Peyer's patch (tissue), 4 donors: ENCODE data around the gene GAP43.

Experiments used
- POLR2A ChIP-seq, 2 donors: fragments of 450-650 bp; IDR thresholded peaks; one replicate each; pipeline ENCODE4 v1.5.1; 2017; ENCODE audit warnings: antibody characterized with exemption in 2 of 2, mild to moderate bottlenecking in 2 of 2, moderate library complexity in 2 of 2
- TF ChIP-seq, protein P1 (sequence below), 6 experiments: fragments of 450-650 bp in 4 of 6; fragments of 200-600 bp in 2 of 6; sonication (generic) in 1 of 6; IDR thresholded peaks; one replicate each; pipeline ENCODE4 v1.5.1; 2017 to 2019; ENCODE audit warnings: antibody characterized with exemption in 6 of 6, mild to moderate bottlenecking in 3 of 6, moderate library complexity in 1 of 6

DNA sequence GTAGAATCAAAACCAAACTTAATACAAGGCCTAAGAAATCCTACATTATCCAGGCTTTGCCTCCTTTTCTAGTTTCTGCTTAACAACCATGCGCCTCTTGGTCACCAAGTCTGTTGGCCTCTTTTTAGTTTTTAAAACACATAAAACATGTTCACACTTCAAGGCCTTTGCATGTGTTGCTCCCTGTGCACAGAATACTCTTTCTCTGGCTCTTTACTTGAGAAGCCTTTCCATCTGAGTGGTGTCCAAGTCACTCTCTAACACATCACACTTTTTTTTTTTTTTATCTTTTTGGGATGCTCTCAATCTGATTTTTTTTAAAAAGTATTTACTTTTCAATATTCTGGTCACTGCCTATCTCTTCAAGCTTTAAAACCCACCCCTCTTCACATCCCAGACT is 14.9 kb downstream of the GAP43 start:
- TF ChIP-seq, protein P1, sequence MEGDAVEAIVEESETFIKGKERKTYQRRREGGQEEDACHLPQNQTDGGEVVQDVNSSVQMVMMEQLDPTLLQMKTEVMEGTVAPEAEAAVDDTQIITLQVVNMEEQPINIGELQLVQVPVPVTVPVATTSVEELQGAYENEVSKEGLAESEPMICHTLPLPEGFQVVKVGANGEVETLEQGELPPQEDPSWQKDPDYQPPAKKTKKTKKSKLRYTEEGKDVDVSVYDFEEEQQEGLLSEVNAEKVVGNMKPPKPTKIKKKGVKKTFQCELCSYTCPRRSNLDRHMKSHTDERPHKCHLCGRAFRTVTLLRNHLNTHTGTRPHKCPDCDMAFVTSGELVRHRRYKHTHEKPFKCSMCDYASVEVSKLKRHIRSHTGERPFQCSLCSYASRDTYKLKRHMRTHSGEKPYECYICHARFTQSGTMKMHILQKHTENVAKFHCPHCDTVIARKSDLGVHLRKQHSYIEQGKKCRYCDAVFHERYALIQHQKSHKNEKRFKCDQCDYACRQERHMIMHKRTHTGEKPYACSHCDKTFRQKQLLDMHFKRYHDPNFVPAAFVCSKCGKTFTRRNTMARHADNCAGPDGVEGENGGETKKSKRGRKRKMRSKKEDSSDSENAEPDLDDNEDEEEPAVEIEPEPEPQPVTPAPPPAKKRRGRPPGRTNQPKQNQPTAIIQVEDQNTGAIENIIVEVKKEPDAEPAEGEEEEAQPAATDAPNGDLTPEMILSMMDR (IDR thresholded peaks at IDR 0.05), result no peak
- no peak for TF ChIP-seq POLR2A (IDR thresholded peaks at IDR 0.05)
